GM12873 (cell line): ENCODE data around the gene FCN2.

Experiments used
- CTCF ChIP-seq: IDR thresholded peaks from 2 replicates; pipeline ENCODE4 v1.5.1; 2012; ENCODE audit warnings: low read depth, mild to moderate bottlenecking, moderate library complexity, low read length, control low read depth; ENCODE audit not compliant: insufficient read depth; ENCODE audit errors: missing control alignments

Gene FCN2

GRCh38 chr9:134847752-134848432 is 32.7 kb upstream of the FCN2 start:
- TF ChIP-seq CTCF, result no peak

DNA sequence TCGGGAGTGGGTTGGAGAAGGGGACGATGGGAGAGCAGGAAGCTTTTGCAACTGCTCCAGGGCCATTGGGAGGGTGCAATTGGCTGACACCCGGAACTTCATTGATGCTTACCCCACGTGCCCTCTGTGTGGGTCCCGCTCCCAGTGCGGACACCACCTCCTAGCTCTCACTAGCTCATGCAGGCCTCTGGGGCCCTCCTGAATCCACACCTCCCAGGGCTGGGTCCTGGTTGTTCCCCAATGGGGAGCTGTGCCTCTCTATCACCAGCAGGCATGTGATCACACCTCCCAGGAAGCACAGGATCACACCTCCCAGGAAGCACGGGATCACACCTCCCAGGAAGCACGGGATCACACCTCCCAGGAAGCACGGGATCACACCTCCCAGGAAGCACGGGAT is 32.1 kb upstream of the FCN2 start:
- TF ChIP-seq CTCF, result no peak

DNA sequence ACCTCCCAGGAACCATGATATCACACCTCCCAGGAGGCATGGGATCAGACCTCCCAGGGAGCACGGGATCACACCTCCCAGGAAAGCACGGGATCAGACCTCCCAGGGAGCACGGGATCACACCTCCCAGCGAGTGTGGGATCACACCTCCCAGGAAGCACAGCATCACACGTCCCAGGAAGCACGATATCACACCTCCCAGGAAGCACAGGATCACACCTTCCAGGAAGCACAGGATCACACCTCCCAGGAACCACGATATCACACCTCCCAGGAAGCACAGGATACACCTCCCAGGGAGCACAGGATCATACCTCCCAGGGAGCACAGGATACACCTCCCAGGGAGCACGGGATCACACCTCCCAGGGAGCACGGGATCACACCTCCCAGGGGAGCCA is 30.0 kb upstream of the FCN2 start:
- no peak for TF ChIP-seq CTCF

- TF ChIP-seq CTCF, result no peak
Measured at GRCh38 chr9:134851020-134851419, 29.6 kb upstream of the FCN2 start.

GRCh38 chr9:134852906-134853654 is 27.5 kb upstream of the FCN2 start:
- TF ChIP-seq CTCF, result no peak

GRCh38 chr9:134853893-134854292 is 26.7 kb upstream of the FCN2 start:
- TF ChIP-seq CTCF, result no peak

DNA sequence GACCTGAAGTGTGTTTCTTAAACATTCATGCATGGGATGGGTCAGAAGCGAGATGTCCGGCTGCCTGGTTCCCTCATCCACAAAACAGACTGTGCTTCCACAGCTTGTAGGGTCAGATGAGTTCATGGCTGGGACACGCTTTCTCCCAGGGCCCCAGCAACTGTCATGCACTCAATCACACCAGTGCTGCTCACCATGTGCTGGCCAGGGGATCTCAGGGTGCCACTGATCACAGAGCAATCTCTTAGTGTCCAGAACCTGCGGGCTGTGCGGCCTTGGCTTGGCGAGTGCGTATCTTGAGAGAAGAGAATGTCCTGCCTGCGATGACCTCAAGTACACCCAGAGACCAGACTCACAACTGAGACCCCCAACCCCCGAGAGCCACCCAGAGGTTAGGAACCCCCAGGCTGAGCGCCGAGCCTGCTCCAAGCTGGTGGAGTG is 26.0 kb upstream of the FCN2 start:
- TF ChIP-seq CTCF, result no peak
